Peyer's patch (tissue), 4 donors: ENCODE data around the gene DNAJA1.

Source experiments
- POLR2A ChIP-seq, 2 donors: fragments of 450-650 bp; IDR thresholded peaks; one replicate each; pipeline ENCODE4 v1.5.1; 2017; ENCODE audit warnings: antibody characterized with exemption in 2 of 2, mild to moderate bottlenecking in 2 of 2, moderate library complexity in 2 of 2
- TF ChIP-seq, protein P1 (sequence below), 6 experiments: fragments of 450-650 bp in 4 of 6; fragments of 200-600 bp in 2 of 6; sonication (generic) in 1 of 6; IDR thresholded peaks; one replicate each; pipeline ENCODE4 v1.5.1; 2017 to 2019; ENCODE audit warnings: antibody characterized with exemption in 6 of 6, mild to moderate bottlenecking in 3 of 6, moderate library complexity in 1 of 6

DNA sequence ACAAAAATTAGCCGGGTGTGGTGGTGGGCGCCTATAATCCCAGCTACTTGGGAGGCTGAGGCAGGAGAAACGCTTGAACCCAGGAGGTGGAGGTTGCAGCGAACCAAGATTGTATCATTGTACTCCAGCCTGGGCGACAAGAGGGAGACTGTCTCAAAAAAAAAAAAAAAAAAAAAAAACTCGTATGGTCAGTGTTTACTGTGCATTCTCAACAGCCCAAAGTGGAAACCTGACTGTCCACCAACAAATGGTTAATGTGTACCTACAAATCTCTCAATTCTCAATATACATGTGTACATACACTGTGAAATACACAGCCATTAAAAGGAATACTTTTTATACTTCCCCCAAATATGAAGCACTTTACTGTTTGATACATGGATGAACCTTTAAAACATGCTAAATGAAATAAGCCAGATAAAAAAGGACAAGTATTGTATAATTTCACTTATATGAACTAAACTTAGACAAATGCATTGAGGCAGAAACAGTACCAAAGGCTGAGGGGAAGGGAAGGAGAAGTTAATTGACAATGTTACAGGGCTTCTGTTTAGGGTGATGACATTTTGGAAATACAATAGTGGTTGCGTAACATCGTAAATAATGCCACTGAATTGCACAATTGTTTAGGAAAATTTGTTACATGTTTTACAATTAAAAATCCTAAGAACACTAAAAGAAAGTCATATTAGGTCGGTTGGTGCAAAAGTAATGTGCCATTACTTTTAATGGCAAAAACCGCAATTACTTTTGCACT, 16.5 kb downstream of the DNAJA1 start:
- TF ChIP-seq, protein P1, sequence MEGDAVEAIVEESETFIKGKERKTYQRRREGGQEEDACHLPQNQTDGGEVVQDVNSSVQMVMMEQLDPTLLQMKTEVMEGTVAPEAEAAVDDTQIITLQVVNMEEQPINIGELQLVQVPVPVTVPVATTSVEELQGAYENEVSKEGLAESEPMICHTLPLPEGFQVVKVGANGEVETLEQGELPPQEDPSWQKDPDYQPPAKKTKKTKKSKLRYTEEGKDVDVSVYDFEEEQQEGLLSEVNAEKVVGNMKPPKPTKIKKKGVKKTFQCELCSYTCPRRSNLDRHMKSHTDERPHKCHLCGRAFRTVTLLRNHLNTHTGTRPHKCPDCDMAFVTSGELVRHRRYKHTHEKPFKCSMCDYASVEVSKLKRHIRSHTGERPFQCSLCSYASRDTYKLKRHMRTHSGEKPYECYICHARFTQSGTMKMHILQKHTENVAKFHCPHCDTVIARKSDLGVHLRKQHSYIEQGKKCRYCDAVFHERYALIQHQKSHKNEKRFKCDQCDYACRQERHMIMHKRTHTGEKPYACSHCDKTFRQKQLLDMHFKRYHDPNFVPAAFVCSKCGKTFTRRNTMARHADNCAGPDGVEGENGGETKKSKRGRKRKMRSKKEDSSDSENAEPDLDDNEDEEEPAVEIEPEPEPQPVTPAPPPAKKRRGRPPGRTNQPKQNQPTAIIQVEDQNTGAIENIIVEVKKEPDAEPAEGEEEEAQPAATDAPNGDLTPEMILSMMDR (IDR thresholded peaks at IDR 0.05): no peak
- no peak for TF ChIP-seq POLR2A (IDR thresholded peaks at IDR 0.05)
